GM12891 (cell line): ENCODE measurements around the gene COPB1.

Experiments
- POLR2A ChIP-seq: IDR thresholded peaks from 2 replicates; pipeline ENCODE4 v1.6.1; 2011; ENCODE audit warnings: low read depth, low read length, control low read depth
- POLR2AphosphoS5 ChIP-seq: IDR thresholded peaks from 2 replicates; pipeline ENCODE4 v1.6.1; 2011; ENCODE audit warnings: low read depth, low read length, control low read depth
- TAF1 ChIP-seq: IDR thresholded peaks from 2 replicates; pipeline ENCODE4 v1.6.1; 2011; ENCODE audit warnings: low read depth, low read length, control low read depth

DNA sequence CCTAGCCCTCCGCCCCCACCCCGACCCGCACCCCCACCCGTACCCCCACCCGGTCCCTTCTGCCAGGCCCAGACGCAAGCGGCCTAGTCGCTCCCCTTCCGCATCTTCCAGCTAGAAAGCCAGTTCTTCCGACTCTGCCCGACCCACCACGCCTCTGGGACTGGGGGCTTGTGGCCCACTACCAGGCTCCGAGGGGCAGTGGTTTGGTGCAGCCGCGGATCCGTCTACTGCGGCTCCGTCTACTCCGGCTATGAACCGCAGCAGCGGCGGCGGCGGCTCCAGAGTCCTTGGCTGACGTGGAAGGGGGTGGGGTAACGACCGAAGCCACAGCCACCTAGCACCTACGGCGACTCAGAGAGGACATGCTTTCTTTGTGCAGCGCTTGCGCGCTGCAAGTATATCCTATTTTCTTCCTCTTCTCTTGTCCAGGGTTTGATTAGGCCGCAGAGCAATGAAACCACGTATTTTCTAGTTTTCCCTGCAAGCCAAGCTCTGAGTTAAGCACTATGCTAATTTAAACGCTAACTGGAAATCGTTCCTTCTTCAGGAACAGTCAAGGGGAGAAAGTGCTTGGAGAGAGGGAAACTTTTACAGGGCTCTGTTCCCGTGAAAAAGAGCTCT is at the start of gene COPB1:
- TF ChIP-seq POLR2A (peak; percentile 95), POLR2AphosphoS5 (peak; percentile 91; the same call in 1 of the 2 replicates), TAF1 (peak; percentile 83)
